Right renal cortex interstitium (tissue), 3 donors: ENCODE results near the gene MISP3. TPM values are rescaled to one million over a fixed set of nuclear protein-coding genes. Genes with fewer than 3 reads are reported as not detected.

Experiments
- DNase-seq, 3 donors: peaks; one replicate each; pipeline ENCODE4 v3.0.0-alpha.2; 2013; ENCODE audit warnings: low read depth in 3 of 3, low spot score in 2 of 3
- polyA plus RNA-seq, 3 donors: library from polyadenylated mRNA; unstranded; fragments of 120-200 nt; gene quantifications; one replicate each; pipeline ENCODE4 v1.2.1, GENCODE V29; 2013; ENCODE audit not compliant: insufficient read length in 3 of 3

The MISP3 gene
- polyA plus RNA-seq, 3 donors = 4.7 to 7.0 (median 5.0) TPM

DNA sequence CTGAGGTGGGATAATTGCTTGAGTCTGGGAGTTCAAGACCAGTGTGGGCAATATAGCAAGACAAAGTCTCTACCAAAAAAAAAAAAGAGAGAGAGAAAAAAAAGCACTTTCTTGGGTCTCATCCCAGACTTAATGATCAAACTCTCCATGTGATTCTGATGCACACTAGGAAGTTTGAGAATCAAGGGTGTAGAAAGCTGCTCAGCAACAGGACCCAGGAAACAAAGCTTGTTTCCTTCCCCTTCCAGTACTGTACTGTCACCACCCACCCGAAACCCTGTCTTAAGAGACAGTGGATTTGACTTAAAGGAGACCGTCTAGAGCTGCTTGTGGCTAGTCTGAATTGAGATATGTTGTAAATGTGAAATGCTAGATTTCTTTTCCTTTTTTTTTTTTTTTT lies 5.8 kb downstream of the MISP3 start:
- DNase-seq = no peak

DNA sequence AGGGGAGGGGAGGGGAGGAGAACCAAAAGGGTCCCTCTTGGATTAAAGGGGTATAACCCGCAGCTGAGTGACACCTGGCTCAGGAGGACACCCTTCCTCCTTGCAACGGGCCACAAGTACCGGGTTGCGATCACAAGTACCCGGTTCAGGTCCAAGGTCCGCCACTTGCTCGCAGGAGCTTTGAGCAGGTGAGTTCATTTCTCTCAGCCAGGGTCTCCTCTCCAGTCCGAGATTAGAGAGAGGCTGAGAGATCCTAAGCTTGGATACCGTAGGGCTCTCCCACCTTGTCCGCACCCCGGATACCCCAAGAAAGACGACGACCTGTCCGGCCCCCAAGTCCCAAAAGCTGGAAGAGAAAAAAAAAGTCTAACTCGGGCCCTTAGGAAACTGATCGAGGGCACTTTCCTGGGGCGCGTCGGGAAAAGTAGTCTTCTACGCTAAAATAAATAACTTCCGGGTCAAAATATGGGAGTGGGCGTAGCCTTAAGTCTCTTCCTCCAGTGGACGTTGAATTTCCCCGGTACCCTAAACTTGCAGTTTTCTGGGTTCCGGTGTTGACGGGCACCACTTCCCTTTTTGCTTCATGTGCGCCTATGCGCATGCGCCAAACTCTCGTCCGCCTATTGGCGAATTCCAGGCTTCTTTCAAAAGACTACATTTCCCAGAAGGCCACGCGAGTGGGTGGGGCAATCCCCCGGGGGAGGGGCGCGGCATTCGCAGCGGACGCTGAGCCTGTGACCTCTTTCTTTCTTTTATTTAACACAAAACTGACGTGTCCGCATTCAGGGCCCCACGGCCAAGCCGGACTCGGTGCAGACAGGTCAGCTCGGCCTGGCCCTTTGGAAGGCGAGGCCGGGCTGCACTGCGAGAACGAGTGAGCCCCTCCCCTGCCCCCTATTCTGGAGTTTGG lies 8.6 kb downstream of the MISP3 start:
- DNase-seq = peak; percentile 100

DNA sequence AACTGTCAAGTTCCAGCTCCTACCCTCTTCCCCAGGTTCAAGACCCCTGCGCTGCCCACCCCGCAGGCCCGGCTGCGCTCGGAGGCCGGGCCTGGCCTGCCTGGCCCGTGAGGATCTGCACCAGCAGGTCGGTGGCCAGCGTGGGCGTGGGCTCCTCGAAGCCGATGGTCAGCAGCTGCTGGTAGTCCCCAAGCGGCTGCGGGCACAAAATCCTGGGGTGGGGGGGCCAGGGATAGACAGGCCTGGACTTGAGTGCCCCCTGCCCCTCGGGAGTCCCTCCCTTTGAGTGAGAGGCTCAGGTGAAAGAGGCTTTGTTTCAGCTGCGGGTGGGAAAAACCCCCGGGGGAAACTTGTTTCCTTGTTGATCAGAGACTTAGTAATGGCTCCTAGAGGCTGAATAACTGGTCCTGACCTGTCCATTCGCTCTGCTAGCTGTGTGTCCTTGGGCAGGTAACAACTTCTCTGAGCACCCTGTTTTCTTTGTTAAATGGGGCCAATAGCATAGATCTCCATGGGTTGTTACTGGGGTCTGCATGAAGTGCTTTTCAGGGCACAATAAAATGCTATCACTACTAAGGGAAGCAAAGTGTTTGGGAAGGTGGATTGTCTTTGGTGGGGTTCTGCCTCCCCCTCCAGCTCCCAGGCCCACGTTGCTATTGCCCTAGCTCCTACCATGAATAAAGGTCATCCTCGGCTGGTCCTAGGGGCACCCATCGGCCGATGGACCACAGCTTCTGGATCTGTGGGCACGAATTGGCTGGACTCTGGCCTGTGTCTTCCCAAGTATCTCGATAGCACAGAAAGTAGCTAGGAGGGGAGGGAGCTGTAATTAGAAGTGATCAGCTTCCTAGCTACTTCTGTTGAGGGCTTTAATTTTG lies 9.4 kb downstream of the MISP3 start:
- no peak for DNase-seq

DNA sequence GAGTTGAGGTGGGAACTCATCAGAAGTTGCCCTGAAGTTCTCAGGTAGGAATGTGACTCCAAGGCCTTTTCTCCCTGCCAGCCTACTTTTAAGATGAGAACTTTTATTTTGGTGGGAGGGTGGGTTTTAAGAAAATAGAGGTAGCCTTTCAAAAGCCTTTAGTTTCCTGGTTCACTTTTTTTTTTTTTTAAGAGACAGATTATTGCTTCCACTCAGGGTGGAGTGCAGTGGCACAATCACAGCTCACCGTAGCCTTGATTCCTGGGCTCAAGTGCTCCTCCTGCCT lies 10.0 kb downstream of the MISP3 start:
- DNase-seq = no peak

DNA sequence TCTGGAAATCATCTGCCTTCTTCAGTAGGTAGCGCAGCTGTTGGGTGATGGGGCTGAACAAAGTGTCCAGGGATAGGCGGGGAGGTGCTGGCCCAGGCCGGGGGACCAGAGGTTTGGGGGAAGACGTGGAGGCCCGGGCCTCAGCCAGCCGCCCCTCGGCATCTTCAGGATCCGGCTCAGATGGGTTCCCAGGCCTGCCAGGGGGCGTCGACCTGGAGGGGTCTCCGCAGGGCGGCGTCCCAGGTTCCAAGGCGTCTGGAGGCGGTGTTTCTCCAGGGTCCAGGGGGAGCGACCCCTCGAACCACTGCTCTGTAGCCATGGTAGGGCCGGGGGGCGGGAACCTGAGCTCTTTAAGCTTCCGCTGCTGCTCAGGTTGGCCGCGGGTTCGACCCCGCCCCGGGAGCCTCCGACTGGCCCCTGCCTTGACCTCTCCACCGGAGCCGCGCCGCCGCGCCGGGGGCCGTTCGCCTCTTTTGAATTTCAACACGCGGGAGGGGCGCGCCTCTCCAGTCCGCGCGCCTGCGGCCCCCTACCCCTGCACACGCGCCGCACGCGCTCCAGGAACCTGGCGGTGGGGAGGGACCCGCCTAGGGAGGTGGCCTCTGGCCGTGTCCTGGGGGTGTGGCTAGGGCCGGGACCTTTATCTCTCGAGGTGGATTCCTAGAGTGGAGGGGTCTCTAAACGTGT lies 12.9 kb downstream of the MISP3 start, which contains the start of gene C19orf67:
C19orf67 (minus strand) TSS at position 475 of the 687 bp plus-strand sequence; CDS start at position 319, 156 bp downstream.
- no peak for DNase-seq

DNA sequence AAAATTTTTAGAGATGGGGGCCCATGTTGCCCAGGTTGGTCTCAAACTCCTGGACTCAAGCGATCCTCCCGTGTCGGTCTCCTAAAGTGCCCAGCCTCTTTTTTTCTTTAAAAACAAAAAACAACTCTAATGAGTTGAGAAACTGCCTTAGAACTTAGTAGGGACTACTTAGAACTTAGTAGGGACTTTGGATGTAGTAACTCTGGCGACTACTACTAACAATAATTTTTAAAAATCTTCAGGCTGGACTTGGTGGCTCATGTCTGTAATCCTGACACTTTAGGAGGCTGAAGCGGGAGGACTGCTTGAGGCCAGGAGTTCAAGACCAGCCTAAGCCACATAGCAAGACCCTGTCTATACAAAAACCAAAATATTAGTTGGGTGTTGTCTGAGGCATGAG lies 13.5 kb downstream of the MISP3 start:
- no peak for DNase-seq

DNA sequence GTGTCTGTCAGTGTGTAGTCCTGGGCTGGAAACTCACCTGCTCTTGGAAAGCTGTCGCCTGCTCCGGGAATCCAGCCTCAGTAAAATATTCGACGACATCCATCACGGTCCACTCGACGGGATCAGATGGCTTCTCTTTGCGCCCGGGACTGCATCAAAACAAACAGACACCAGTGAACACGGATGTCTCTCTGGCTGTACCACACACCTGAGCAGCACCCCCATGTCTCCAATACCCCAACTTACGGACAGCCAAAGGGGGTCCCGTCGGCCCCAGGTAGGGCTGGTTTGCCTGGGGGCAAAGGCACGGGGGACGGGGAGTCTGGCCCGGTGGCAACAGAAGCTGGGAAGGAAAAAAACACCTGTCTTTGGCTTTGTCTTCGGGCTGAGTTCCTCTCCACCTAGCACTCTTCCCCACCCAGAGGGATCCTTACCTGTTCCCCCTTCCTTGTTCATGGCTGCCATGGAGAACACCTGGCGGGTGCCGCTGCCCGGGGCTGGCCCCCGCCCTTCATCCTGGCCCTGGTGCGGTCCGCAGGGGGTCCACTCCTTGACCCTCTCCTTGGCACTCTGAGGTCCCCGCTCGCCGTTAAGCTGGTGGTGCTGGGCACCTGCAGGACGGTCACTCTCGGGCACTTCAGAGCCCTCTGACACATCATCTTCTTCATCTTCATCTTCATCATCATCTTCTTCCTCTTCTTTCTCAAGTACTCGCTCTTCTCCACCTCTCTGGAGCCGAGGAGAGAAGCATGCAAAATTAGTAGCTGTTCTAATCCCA lies 16.2 kb downstream of the MISP3 start:
- no peak for DNase-seq

DNA sequence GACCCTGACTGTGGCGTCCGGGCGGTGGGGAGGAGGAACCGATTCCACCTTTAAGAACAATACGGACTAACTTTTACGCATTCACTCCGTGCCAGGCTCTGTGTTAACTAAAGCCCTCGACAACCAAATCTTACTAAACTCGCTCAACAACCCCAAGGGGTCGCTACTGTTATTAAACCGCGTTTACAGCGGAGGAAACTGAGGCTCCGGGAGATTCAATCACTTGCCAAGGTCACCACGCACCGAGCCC lies 16.8 kb downstream of the MISP3 start:
- DNase-seq = no peak

DNA sequence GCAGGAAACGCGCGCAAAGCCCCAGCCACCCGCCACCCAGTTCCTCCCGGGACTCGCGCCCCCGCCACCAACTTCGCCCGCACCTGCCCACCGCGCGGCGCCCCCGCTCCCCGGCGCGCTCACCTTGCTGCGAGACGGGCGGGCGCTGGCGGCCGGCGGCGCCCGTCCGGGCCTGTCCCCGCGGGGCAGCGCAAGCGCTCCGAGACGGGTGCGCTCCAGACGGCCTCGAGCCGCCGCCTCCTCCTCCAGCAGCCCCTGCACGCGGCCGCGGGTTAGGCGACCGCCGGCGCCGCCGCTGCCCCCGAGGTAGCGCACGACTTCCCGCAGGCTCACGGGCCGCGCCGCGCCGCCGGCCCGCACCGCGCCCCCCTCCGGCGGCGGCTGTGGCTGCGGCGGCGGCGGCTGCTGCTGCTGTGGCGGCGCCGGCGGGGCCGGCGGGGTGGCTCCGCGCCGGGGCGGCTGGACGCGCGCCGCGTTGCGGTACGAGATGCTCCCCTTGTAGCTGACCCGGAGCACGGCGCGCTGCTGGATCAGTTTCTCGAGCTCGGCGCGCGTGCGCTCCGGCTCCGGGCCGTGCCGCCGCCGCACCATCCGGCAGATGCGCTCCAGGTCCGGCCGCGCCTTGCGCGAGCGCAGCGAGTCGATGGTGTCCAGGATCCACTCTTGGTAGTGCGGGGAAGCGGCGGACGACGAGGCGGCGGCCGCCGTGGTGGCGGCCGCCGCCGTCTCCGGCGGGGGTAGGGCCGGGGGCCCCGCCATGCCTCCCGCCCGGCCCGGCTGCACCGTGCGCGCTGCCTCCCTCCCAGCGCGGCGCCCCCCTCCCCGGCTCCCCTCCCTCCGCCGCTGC lies 17.3 kb downstream of the MISP3 start:
- no peak for DNase-seq

DNA sequence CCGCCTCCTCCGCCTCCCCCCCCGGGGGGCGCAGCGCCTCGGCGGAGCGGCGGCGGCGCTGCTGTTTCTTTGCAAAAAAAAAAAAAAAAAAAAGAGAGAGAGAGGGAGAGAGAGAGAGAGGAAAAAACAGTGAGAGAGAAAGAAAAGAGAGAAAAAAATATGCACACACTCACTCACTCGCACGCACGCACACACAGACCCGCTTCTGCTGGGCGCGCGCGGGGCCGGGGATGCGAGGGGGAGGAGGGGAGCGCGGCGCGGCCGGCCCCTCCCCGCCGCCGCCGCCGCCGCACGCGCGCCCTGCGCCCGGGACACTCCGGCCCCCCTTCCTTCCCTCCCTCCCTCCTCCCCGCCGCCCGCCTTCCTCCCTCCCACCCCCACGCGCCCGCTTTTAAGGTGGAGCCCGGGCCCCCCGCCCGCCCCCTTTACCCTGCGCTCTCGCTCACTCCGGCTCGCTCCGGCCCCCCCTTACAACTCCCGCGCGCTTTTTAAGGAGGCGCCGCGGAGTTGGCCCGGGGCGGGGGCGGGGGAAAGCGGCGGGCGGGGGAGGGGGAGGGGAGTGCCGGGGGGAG lies 18.0 kb downstream of the MISP3 start, which contains the start of gene SAMD1:
SAMD1 (minus strand) TSS at position 243 of the 572 bp plus-strand sequence.
- DNase-seq = peak in 1 of 3 donors; percentile 76

DNA sequence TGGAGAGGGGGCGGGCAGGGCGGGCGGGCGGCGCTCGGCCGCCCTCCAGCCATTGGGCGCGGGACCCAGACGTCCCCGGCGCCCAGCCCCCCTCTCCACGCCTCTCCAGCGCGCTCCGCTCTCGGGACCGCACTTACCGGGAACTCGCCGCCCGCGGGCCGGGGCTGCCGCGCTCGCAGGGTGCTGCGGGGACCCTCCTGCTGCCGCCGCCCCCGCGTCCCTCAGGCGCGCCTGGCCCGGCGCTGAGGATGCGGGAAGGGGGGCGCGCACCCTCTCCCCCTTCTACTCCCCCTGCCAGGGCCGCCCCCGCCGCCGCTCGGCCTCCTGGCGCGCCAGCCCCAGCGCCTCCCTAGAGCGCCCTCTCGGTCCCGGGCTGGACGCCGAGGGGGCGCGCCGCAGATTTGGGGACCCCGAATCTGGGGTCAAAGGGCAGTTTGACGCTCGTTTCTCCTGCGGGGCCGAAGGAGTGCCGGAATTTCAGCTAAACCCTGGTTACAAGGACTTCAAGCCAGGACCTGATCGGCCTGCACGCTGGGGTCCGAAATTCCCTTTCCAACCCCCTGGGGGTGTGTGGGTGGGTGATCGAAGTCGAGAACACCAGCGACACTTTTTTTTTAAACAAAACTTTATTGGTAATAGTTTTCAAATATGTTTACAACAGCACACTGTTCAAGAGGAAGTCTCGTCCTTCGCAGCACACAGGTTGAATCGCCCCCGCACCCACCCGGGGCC lies 18.7 kb downstream of the MISP3 start:
- DNase-seq = no peak

DNA sequence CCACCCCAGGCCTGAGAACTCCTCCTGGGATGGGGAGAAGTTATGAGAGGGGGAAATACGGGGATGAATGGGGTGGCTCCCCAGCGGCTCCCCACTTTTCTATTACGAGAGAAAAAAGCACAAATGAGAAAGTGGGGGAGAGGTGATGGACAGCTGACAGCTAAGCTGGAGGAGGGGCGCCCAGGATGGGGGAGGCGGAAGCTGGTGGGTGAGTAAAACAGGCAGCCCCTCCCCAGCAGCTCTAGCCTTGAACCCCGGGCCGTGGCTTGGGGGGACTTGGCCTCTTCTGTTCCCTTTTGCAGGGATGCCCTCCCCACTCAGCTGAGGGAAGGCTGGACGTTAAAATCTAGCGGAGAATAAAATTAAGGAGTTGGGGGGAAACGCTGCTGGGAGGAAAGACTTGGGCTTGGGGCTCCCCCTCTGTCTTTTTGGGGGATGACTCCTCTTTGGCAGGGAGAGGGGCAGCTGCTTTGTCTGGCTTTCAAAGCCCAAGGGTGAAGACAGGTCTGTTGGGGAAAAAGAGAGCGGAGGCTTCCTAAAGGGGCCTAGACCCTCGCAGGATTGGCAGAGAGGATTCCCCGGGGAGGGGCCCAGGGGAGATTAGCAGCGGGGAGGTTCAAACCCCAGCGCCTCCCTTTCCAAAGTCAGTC lies 19.4 kb downstream of the MISP3 start:
- DNase-seq = no peak

DNA sequence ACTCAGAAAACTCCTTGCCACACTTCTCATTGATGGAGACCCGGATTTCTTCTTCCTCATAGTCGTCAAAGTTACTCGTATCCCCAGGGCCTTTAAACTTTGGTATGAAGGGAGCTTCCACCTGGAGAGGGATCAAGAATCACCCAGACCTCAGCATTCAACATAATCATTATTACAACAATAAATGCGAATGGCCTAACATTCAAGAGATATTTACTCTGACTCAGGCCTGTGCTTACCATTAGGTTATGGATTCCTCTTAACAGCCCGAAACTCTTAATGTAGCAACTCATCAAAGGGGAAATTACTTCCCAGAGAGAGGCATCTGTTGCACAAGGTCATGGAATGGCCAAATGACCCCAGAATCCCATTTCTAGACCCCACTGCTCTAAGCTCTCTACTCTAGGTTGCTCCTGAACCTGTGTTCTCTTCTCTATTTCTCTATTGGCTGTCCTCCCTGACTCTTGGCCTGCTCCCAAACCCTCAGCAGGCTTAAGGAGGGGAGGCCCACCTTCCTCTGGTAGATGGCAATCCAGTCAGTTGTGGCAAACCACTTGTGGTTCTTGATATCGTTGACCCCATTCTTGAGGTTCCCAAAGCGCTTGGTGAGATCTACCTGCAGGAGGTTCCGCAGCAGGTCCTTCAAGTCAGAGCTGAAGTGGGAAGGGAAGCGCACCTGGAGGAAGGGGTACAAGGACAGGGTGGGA lies 20.7 kb downstream of the MISP3 start:
- DNase-seq = no peak

DNA sequence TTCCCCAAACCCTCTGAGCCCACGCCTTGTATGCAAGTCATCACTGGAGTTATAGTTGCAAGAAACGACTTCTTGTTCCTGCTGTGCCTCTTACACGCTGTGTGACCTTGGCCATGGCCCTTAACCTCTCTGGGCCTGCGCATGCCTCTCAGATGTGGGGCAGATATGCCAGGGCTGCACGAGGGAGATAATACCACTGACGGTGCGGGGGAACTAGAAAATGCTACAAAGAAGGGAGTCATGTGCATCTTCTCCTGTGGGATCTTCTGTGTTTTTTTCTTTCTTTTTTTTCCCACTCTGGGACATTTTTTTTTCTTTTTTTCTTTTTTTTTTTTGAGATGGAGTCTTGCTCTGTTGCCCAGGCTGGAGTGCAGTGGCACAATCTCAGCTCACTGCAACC lies 22.3 kb downstream of the MISP3 start:
- no peak for DNase-seq

DNA sequence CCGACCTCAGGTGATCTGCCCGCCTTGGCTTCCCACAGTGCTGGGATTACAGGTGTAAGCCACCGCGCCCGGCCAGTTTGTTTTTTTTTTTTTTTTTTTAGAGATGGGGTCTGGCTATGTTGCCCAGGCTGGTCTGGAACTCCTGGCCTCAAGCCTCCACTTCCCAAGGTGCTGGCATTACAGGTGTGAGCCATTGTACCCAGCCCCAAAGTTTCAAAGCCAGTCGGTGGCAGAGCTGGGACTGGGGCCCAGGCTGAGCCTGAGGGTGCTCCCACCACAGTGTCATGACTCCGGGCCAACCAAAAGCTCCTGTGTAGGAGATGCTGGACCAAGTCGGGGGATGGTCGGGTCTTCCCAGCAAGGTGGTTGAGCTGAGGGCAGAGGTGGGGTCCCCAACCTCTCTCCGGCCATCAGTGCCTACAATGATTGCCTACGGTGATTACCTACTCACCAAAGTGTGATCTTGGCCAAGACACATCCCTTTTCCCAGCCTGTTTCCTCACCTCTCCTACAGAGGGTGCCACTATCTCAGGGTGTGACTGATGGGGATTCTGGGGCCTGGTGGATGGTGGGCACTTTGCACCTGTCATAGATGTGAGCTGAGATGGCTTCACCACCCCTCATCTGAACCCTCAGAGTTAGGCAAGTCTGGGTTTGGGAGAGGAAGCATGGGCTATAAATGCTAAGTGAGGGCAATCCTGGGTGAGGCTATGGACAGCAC lies 23.8 kb downstream of the MISP3 start:
- no peak for DNase-seq

DNA sequence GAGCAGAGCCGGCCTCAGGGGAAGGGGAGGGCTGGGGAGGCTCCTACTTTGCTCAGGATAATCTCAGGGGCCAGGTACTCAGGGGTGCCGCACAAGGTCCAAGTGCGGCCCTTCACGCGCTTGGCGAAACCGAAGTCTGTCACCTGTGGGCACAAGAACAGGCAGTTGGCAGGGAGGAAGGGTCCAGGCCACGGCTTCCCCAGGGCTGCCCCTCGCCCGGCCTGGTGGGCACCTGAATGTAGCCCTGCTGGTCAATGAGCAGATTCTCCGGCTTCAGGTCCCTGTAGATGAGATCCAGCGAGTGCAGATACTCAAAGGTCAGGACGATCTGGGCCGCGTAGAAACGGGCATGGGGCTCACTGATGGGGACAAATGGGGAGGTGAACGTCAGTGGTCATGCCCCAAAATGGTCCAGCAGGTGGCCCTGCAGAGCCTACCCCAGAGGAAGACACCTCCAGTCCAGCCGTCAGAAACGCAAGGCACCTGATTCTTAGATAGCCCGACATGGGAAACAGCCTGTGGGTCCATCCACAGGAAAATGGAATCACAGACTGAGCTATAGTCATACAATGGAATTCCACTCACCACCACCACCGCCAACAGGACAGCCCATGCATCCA lies 25.1 kb downstream of the MISP3 start:
- DNase-seq = no peak
